Fibroblast of pulmonary artery (primary cell): ENCODE data around the gene SRSF9.

Experiments
- DNase-seq: peaks from one replicate; pipeline ENCODE4 v3.0.0-alpha.2; 2010; ENCODE audit warnings: low read depth
- H3K4me3 ChIP-seq: replicated peaks from 2 replicates; pipeline ENCODE4 v1.5.1; 2011; ENCODE audit warnings: low read depth, mild to moderate bottlenecking, control low read depth, low read length, moderate library complexity
- CTCF ChIP-seq: IDR thresholded peaks from 2 replicates; pipeline ENCODE4 v1.5.1; 2011; ENCODE audit warnings: mild to moderate bottlenecking, control low read depth, low read length, inconsistent platforms; ENCODE audit errors: missing control alignments

Gene SRSF9

GRCh38 chr12:120437735-120438494 is 31.6 kb downstream of the SRSF9 start, which contains the start of gene COX6A1:
TSS of gene COX6A1 (plus strand) at chr12:120438113. CDS start at chr12:120438127, 14 bp downstream.
- H3K4me3 ChIP-seq, result peak within 1 kb of the TSS; percentile 86
- DNase-seq, result peak; percentile 98

GRCh38 chr12:120432772-120433525 is 36.6 kb downstream of the SRSF9 start:
- TF ChIP-seq CTCF, result no peak
- DNase-seq, result no peak
- H3K4me3 ChIP-seq, result no peak overlapping the region

More at GRCh38 chr12:120437735-120438494, 31.6 kb downstream of the SRSF9 start, which contains the start of gene COX6A1:
- no peak for TF ChIP-seq CTCF

GRCh38 chr12:120429368-120429767 is 40.2 kb downstream of the SRSF9 start:
- no peak overlapping the region for H3K4me3 ChIP-seq
- TF ChIP-seq CTCF, result no peak
- DNase-seq, result no peak

GRCh38 chr12:120428597-120429229 is 40.8 kb downstream of the SRSF9 start:
- no peak for TF ChIP-seq CTCF

GRCh38 chr12:120425797-120426196 is 43.8 kb downstream of the SRSF9 start:
- DNase-seq, result no peak
- no peak for TF ChIP-seq CTCF
- no peak overlapping the region for H3K4me3 ChIP-seq

More at GRCh38 chr12:120428597-120429229, 40.8 kb downstream of the SRSF9 start:
- no peak for DNase-seq
- no peak overlapping the region for H3K4me3 ChIP-seq

DNA sequence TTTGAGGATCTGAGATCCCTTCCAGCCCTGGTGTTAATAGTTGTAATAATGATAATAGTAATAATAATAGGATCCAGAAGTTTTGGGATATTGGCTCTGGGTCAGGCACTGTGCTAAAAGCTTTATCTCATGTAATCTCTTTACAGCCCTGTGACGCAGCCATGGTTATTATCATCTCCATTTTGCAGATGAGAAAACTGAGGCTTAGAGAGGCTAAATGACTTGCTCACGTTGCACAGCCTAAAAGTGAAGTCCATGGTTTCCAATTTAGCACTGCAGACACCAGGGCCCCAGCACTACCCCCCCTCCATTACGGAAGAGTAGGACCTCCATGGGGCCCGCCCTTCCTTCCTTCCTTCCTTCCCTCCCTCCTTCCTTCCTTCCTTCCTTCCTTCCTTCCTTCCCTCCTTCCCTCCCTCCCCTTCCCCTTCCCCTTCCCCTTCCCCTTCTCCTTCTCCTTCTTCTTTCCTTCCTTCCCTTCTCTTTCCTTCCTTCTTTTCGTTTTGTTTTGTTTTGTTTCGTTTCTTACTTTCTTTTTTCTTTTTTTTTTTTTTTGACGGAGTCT is 46.6 kb downstream of the SRSF9 start:
- no peak overlapping the region for H3K4me3 ChIP-seq

More for the DNA sequence above, 46.6 kb downstream of the SRSF9 start:
- no peak for TF ChIP-seq CTCF
- no peak for DNase-seq
